Measurements from ENCODE around the gene BRAF.
"Not testable (repeated sequence)": the region's sequence is repeated elsewhere in the genome, so short reads cannot be mapped to it uniquely, and the experiment has no call there.

The BRAF gene

GRCh38 chr7:140698477-140698876, 226.3 kb downstream of the BRAF start:
- DNase-seq = no peak

DNA sequence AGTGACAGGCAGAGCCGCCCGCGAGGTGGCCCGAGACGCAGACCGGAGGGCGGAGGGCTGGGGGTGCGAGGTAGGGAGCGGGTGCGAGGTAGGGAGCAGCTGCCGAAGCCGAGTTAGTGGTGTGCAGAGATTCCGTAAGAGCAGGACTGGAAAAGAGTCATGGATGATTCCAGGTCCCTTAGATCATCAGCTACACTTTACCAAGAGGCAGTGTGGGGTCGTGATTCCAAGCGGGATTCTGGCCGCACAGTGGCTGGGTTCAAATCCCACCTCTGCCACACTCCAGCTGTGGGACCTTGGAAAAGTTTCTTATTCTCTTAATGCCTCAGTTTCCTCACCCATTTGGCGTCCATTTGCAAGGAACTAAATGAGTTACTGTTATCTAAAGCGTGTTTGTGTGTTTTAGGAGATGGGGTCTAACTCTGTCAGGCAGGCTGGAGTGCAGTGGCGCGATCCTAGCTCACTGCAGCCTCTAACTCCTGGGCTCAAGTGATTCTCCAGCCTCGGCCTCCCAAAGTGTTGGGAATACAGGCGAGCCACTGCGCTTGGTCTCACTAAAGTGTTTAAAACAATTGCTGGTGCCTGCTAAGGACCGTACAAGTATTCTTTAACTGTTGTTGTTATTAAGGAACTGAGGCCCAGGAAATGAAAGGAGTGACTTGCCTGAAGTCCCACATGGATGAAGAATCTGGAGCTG, 227.1 kb downstream of the BRAF start:
- no peak for DNase-seq

GRCh38 chr7:140696680-140697446, 227.9 kb downstream of the BRAF start, which contains the start of gene NDUFB2:
TSS of gene NDUFB2 (plus strand) at chr7:140696708. CDS start at chr7:140696745, 37 bp downstream.
- DNase-seq = peak; percentile 70

- DNase-seq = peak; percentile 85
These were observed 228.6 kb downstream of the BRAF start for GRCh38 chr7:140696024-140696679.

DNA sequence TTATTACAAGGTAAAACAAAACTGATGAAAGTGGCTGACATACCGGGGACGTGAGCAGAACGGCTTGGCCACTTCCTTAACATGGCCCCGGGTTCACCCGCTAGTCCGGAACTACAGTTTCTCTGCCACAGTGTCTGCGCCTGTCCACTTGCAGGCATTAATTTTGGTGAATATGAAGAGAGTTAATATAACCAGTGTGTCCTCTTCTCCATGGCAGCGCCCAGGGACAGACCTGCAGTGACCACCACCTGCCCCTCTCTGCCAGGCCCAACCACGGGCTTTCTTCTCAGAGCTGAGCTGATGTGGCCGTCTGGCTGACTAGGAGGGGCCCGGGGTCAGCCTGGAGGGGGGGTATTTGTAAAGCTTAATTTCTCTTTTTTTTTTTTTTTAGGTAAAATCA, 229.3 kb downstream of the BRAF start:
- no peak for DNase-seq

DNA sequence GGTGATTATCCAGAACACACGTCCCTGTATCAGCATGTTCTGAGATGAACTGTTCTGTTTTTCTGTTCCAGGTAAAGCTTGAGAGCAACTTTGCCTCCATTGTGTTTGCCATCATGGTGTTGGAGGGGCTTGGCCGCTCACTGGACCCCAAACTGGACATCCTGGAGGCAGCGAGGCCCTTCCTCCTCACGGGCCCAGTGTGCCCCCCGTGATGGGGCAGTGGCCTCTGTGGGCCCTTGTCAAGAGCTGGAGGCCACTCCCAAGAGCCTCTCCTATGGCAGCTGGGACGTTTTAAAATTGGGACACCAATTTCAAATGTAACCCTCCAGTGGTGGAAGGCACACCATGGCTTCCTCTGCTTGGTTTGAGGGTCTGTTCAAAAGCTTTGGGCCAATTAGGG, 230.1 kb downstream of the BRAF start:
- DNase-seq = no peak

DNA sequence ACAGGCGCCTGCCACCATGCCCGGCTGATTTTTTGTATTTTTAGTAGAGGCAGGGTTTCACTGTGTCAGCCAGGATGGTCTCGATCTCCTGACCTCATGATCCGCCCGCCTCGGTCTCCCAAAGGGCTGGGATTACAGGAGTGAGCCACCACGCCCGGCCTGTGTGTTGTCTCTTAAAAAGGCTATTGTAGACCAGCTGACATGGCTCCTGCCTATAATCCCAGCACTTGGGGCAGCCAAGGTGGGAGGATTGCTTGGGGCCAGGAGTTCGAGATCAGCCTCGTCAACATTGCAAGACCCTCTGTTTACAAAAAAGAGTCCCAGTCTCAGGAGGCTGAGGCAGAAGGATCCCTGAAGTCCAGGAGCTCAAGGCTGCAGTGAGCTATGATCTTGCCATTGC, 230.9 kb downstream of the BRAF start:
- DNase-seq = not testable (repeated sequence)

DNA sequence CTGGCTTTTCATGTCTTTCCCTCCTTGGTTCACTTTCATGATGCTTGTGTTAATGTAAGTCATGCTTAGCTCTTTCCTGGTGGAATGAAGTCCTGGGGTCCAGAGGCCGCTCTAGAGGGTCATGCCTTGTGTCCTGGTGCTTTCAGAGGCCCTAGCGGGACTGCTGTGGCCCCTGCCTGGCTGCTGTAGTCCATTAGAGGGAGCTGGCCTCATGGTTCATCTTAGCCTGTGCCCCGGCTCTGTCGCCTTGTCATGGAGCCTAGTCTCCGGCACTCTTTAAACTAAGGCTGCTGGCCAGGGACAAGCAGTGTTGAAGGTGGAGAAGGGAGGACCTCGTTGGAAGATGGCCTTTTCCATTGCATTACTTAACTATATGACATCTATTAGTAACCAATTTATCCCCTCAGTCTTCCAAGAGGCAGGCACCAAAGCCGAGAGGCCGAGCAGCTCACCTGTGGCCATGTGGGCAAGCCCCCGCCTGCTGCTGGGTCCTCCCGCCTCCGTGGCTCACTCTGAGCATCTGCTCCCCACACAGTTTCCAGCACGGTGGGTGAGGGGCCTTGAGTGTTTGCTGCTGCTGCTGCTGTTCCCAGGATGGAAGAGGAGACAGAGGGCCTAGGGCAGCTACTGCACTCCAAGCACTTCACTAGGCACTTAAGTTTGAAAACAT, 233.2 kb downstream of the BRAF start:
- no peak for DNase-seq

- DNase-seq = no peak
These were observed 235.3 kb downstream of the BRAF start for GRCh38 chr7:140689199-140690152.

GRCh38 chr7:140688341-140688740, 236.4 kb downstream of the BRAF start:
- DNase-seq = no peak

- no peak for DNase-seq
These were observed 237.8 kb downstream of the BRAF start for GRCh38 chr7:140686921-140687320.

DNA sequence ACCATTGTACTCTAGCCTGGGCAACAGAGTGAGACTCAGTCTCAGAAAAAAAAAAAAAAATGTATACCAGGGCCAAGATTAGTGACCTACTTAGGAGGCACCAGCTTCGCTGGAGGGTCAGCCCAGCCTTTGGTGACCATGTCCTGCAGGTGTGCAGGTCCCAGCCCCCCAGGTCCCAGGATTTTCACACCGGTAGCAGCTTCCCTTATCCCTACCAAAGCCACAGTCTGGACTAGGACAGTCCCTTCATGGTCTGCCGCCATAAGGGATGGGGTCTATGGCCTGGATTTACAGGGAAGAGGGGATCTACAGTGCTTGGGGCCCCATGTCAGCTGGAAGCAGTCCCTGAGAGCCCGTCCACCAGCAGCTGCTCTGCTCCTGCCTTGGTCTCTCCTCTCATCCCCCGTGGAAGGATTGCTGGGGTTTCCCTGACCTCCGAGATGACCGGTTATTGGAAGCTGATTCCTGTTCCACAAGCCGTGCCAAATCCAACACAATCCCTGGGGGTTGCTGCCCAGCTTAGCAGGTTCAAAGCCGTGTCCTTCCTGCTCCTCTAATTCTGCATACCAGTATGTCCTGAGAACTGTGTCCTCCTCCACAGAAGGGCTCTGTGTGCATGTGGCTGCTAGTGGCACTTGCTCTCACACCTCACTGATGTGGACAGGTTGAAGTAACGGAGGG, 239.2 kb downstream of the BRAF start:
- DNase-seq = no peak

- DNase-seq = no peak
These were observed 240.4 kb downstream of the BRAF start for GRCh38 chr7:140684066-140684950.

DNA sequence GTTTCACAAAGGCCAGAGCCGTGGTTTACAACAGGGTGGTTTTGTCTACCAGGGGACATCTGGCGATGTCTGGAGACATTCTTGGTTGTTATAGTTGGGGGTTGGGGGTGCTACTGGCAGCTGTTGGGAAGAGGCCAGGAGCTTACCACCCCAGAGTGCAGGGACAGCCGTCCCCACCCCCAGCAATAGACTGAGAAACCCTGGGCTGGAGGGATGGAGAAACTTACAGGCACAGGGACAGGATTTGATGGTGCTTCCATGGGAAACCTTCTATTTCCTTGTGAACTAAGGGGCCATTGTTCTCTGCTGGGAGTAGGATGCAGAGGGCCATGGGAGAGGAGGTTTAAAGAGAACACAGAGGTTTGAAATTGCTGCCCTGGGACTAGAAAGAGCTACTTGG, 241.1 kb downstream of the BRAF start:
- no peak for DNase-seq

DNA sequence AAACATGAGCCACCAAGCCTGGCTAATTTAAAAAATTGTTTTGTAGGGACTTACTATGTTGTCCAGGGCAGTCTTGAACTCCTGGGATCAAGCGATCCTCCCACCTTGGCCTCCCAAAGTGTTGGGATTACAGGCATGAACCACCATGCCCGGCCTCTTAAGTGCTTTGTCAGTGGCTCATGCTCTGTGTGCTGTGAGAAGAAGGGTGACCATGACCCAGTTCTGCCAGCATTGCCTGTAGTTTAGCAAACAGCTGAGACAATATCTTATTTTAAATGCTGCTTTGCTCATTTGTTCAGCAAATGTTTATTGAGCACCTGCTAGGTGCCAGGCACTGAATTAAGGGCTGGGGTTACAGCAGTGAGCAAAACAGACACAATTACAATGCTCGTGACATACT, 243.0 kb downstream of the BRAF start:
- DNase-seq = no peak

- DNase-seq = no peak
These were observed 243.8 kb downstream of the BRAF start for GRCh38 chr7:140680886-140681285.

DNA sequence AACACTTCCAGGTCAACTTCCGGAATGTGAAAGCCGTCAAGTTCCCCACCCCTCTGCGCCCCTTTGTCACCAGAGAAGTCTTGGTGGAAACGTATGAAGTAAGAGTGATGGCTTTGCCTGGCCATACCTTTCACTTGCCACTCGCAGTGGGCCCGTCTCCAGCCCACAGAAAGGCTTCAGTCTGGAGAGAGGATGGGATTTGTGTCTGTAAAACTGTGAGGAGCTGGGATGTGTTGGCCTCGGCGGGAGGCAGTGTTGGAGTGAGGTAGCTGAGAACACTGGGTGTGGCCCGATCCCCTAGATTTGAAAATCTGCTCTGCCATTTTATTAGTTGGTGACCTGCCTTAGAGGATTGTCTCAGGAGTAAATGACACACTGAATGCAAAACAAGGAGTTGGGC, 245.5 kb downstream of the BRAF start:
- DNase-seq = no peak

DNA sequence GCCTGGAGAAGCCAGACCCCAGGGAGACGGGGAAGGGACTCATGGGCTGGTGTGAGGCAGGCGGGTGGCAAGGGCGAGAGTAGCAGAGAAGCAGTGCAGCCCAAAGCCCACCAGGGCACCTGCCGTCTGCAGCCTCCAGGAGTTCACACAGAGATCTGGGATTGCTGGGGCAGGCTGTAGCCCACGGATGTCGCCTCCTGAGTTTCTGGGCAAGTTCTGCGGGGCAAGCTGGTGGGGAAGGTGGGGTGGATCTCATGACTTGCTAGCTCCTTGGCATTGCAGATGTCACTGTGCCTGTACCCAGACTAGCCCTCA, 246.0 kb downstream of the BRAF start:
- no peak for DNase-seq

DNA sequence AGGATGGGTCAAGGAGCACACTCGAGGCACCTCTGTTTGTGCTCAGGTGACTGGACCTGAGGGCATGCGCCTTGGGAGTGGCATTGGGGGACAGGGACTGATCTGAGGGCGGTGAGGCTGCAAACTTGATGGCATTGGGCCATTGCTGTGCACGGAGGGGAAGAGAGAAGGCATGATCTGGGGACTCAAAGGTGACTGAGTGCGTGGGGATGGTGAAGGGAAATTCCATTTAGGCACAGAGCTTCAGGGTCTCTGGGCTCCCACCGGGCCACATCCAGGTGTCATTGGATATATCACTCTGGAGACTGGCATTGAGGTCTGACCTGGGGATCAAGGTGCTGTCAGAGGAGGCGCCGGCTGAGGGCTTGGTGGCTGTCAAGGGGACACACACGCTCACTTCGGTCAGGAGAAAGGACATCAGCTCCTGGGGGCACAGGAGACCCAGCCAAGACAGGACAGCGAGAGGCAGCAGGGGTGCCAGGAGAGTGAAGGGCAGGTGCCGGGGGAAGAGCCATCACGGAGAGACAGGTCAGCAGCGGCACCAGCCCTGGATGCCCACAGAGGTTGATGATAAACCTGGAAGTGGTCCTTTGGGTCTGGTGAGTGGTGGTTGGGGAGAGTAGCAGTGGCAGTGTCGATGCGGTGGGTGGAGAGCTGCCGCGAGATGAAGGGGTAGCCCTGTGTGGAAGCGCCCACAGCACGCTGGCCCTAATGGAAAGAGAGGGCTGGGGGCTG, 246.5 kb downstream of the BRAF start:
- DNase-seq = no peak

DNA sequence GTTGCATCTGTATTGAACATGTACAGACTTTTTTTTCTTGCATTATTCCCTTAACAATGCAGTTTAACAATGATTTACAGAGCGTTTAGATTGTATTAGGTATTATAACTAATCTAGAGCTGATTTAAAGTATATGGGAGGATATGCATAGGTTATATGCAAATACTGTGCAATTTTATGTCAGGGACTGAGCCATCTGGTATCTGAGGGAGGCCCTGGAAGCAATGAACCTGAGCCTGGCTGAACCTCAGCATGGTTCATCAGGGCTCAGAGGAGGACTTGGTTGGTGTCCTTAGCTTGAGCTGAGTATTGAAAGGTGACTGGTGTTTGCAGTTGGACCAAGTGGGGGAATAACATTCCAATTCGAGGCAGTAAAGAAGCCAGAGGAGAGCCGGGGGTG, 247.2 kb downstream of the BRAF start:
- DNase-seq = no peak

Measured in MV-4-11 (cell line).